ENCODE measurements around the gene C9orf50.

GRCh38 chr9:129606161-129607026, 14.5 kb downstream of the C9orf50 start:
- TF ChIP-seq LEF1 (IDR thresholded peaks at IDR 0.05; ENCODE audit: borderline replicate concordance) (no peak), BHLHE40 (IDR thresholded peaks at IDR 0.05; ENCODE audit: borderline replicate concordance) (no peak), TARDBP (IDR thresholded peaks at IDR 0.05) (no peak), ELF4 (IDR thresholded peaks at IDR 0.05) (no peak), SP1 (IDR thresholded peaks at IDR 0.05) (no peak), FOXM1 (IDR thresholded peaks at IDR 0.05; ENCODE audit: borderline replicate concordance) (no peak), NFRKB (IDR thresholded peaks at IDR 0.05) (no peak), FOXK2 (IDR thresholded peaks at IDR 0.05) (no peak), SUZ12 (IDR thresholded peaks at IDR 0.05) (no peak), FOXA1 (IDR thresholded peaks at IDR 0.05) (no peak), HDGF (IDR thresholded peaks at IDR 0.05; ENCODE audit: borderline replicate concordance) (no peak), CTBP1 (IDR thresholded peaks at IDR 0.05; ENCODE audit: borderline replicate concordance) (no peak)
- TF ChIP-seq, protein P1, sequence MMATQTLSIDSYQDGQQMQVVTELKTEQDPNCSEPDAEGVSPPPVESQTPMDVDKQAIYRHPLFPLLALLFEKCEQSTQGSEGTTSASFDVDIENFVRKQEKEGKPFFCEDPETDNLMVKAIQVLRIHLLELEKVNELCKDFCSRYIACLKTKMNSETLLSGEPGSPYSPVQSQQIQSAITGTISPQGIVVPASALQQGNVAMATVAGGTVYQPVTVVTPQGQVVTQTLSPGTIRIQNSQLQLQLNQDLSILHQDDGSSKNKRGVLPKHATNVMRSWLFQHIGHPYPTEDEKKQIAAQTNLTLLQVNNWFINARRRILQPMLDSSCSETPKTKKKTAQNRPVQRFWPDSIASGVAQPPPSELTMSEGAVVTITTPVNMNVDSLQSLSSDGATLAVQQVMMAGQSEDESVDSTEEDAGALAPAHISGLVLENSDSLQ (IDR thresholded peaks at IDR 0.05) = no peak
